ENCODE results near the gene EFEMP1.

EFEMP1 gene

GRCh38 chr2:55923091-55923981 lies at the start of gene EFEMP1:
TSS of gene EFEMP1 (minus strand) at chr2:55923782. CDS start at chr2:55922440, 1,342 bp downstream.
- DNase-seq (ENCODE audit: low read depth, low spot score) = no peak

- no peak for DNase-seq (ENCODE audit: low read depth, low spot score)
These were observed 46.9 kb upstream of the EFEMP1 start for GRCh38 chr2:55970500-55970899.

- no peak for DNase-seq (ENCODE audit: low read depth, low spot score)
These were observed 45.4 kb upstream of the EFEMP1 start for GRCh38 chr2:55968941-55969340.

DNA sequence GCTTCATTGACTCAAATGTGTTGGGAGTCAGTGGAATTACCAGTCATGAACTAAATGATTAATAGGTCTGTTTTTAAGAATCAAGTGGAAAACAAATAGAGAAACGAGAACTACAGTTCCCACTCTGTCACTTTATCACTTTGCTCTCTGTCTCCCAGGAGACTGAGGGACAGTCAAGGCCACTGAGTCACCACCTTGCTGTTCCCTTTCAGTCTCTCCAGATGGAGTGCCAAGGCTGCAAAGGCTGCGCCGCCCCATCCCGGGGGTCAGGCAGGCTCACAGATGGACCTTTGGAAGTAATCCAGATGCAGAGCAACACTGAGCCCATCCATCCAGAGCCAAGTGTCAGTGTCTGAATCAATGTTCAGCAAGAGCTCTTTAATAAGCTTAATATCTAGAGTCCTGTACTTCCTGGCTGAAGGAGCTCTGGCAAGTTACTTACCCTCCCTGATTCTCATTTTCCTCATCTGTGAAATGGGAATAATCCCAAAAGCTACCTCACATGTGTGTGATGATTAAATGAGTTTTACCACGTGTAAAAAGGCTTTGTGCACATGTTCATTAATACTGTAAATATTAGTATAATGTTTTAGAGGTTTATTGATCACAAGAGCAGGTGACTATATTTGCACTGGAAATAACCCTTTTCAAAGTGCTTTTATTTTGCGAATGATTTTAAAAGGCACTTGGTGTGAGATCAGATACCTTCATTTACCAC lies 43.0 kb upstream of the EFEMP1 start:
- DNase-seq (ENCODE audit: low read depth, low spot score) = no peak

DNA sequence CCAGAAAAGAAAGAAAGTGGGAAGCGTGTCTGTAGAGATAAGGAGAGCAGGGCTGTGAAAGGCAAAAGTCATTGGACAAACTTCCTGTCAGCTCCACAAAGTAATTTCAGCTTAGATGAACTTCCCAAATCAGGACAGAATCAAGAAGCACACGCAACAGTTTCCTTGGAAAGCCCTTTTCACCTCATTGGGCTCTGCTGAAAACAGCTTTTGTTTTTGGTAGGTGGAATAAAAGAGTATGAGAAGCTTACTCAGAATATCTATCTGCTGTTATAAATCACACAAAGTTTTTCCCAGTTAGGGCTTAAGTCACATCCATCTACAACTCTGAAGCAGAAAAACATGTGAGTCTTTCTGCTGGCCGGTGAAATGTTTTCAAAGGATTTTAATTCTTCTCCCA lies 42.4 kb upstream of the EFEMP1 start:
- DNase-seq (ENCODE audit: low read depth, low spot score) = no peak

- DNase-seq (ENCODE audit: low read depth, low spot score) = no peak
These were observed 41.7 kb upstream of the EFEMP1 start for GRCh38 chr2:55965276-55965675.

GRCh38 chr2:55962915-55963314 lies 39.3 kb upstream of the EFEMP1 start:
- no peak for DNase-seq (ENCODE audit: low read depth, low spot score)

GRCh38 chr2:55961318-55961911 lies 37.8 kb upstream of the EFEMP1 start:
- no peak for DNase-seq (ENCODE audit: low read depth, low spot score)

GRCh38 chr2:55958756-55959155 lies 35.2 kb upstream of the EFEMP1 start:
- no peak for DNase-seq (ENCODE audit: low read depth, low spot score)

- no peak for DNase-seq (ENCODE audit: low read depth, low spot score)
These were observed 33.6 kb upstream of the EFEMP1 start for GRCh38 chr2:55957142-55957541.

DNA sequence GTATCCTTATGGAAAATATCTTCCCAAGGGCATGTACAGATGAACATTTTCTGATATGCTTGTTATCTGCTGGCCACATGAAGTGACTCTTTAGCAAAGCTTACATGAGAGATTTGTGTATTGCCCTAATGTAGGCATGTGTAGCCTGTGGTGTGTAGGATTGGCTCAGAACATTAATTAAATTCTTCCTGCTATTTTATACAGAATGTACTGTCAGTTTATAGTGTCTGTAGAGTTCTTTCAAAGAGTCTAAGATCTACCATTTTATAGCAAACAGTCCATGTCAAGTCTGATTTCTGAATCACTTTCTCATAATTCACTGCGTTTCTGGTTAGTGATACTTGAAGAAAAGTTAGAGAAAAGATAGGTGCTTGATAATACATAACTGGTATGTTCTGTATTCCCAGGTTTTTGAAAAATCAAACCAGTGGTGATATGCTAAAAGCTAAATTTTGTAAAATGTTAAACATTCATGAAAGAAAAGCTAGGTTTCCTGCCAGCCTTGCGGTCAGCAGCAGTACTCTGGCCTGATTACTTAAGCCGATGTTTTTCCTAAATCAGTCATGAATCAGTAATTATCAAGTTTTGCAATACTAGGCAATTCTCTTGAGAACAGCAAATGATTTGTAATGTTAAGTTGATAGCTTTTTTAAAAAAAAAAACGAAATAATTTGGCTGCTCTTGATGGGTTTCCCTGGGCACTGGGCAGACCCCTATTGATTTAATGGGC lies 30.9 kb upstream of the EFEMP1 start:
- no peak for DNase-seq (ENCODE audit: low read depth, low spot score)

DNA sequence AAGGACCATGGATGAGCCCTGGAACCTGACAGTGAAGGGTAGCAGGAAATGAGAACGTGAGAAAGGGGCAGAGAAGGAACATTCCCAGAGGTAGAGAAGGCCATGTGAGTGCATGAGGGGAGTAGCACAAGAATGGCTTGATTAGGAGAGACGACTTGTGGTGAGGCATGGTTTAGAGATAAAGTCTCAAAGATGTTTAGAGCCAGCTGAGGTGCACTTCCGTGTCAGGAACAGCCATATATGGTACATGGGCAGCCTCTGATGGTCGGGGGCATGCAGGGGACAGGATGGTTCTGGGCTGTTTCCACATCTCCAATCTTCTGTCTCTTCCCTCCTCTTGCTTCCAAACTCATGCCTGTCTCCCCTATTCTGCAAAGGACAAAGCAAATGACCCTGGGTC lies 28.8 kb upstream of the EFEMP1 start:
- DNase-seq (ENCODE audit: low read depth, low spot score) = no peak

DNA sequence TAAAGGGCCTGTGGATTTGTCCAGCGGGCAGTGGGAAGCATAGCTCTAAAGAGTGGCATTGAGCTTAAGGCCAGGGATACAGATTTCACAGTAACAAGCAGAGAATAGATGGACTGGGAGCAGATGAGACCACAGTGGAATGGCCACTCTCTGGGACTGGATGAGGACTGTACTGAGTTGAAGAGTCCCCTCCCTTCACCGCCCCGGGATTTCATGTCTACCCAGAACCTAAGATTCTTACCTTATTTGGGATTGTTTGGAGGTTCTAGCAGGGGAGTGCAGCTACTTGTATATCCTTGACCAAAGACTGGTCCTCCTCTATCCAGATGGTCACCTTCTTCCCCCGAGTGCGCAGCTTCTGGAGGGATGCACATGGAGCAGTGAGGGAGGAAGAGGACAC lies 28.0 kb upstream of the EFEMP1 start:
- DNase-seq (ENCODE audit: low read depth, low spot score) = no peak

DNA sequence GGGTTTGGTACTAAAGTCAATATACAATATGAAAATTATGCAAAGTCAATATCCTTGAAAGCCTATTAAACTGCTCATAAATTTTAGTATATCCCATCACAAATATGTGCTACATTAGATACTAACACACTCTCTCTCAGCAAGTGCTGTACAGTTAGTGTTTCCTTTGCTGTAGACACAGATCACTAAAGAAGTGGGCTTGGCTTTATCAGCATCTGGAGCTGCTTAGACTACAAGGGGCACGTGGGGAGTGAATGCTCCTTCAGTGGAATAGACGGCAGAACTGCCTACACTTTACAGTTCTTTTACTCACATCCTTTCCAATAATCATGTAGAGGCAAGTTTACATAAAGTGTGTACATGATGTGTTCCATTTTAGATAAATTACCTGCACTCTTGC lies 26.0 kb upstream of the EFEMP1 start:
- DNase-seq (ENCODE audit: low read depth, low spot score) = no peak

GRCh38 chr2:55949211-55949610 lies 25.6 kb upstream of the EFEMP1 start:
- no peak for DNase-seq (ENCODE audit: low read depth, low spot score)

DNA sequence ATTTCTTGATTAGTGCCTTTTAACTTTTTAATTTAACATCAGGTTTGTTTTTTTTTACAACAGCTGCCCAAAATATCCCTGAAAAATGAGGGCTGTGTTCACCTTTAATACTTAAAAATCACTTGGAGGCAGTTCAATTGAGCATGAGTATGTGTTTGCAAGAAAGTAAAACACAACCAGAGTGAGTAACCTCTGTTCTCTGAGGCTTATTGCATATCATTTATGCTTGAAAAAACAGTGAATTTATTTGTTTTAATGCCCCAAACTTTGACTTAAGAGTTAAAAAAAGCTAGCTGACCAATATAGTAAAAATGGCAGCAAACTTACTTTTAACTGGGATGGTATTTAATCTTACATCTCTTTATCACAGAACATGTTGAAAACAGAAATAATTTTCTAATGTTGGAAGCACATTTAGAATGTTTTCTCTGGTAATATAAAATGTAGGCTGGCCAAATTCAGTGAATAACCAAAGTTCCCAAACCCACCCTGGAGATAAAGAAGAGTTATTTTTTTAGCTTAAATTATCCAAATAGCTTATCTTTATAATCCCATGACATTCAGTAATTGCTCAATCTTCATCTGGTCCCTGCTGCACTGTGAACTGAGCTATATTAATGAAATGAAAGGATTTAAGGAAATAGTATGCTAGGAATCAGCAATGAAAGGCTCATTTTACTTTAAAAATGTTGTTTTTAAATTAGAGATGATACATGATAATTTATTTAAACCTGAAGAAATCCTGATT lies 24.8 kb upstream of the EFEMP1 start:
- DNase-seq (ENCODE audit: low read depth, low spot score) = no peak

GRCh38 chr2:55947752-55948151 lies 24.2 kb upstream of the EFEMP1 start:
- no peak for DNase-seq (ENCODE audit: low read depth, low spot score)

- no peak for DNase-seq (ENCODE audit: low read depth, low spot score)
These were observed 23.2 kb upstream of the EFEMP1 start for GRCh38 chr2:55946793-55947192.

- no peak for DNase-seq (ENCODE audit: low read depth, low spot score)
These were observed 19.9 kb upstream of the EFEMP1 start for GRCh38 chr2:55943466-55943865.

DNA sequence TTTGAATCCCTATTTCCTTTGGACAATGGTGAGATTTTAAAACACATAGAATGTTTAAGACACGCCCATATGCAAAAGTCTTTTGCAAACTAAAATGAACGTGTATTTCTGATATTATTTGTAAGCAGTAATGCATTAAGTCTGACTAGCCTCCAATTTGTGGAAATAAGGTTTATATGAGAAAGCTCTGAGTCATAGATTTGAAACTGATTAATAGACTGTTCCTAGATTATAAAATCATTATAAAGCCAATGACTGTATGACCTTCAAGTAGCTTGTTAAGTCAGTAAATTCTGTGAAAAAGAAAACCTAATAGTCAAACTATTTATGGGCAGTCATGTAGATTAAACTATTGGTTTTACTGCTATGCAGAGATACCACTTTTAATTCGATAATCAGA lies 12.8 kb upstream of the EFEMP1 start:
- DNase-seq (ENCODE audit: low read depth, low spot score) = no peak

DNA sequence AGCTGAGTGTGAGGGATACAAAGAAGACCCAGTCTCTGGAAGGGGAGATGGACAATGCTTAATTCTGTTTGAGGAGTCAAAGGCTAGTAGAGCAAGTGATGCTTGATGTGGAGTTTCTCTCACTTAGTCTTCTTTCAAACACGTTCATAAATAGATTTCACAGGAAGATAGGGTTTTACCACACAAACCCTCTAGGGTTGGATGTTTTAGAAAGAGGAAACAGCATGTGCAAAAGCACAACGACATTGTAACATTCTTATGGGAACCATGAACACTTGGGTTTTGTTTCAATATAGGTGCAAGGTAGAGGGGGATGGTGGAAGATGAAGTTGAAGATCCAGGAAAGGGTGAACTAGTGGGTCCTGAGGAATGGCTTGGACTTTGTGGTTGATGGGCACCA lies 10.8 kb upstream of the EFEMP1 start:
- DNase-seq (ENCODE audit: low read depth, low spot score) = no peak
